Breast epithelium (tissue), 3 donors: ENCODE measurements around the gene ZBTB12.

ENCODE experiments used
- CTCF ChIP-seq, 3 donors: fragments of 450-650 bp; IDR thresholded peaks; one replicate each; pipeline ENCODE4 v1.5.1; 2016 to 2017; ENCODE audit warnings: antibody characterized with exemption in 3 of 3, mild to moderate bottlenecking in 3 of 3, moderate library complexity in 3 of 3
- POLR2A ChIP-seq: fragments of 450-650 bp; IDR thresholded peaks from one replicate; pipeline ENCODE4 v1.6.1; 2016; ENCODE audit warnings: antibody characterized with exemption, mild to moderate bottlenecking, moderate library complexity
- POLR2AphosphoS5 ChIP-seq, 3 donors: sonication (generic); formaldehyde crosslinking; IDR thresholded peaks; one replicate each; pipeline ENCODE4 v1.6.1; 2017; ENCODE audit warnings: antibody characterized with exemption in 3 of 3

- no peak for TF ChIP-seq CTCF (IDR thresholded peaks at IDR 0.05)
- TF ChIP-seq POLR2A = no peak
- TF ChIP-seq POLR2AphosphoS5 (IDR thresholded peaks at IDR 0.05) = no peak
Observed at GRCh38 chr6:31948306-31948705, 46.4 kb upstream of the ZBTB12 start.
